ENCODE data around the gene NPIPA7.
"Not testable (repeated sequence)": the region's sequence is repeated elsewhere in the genome, so short reads cannot be mapped to it uniquely, and the experiment has no call there.

NPIPA7 gene

DNA sequence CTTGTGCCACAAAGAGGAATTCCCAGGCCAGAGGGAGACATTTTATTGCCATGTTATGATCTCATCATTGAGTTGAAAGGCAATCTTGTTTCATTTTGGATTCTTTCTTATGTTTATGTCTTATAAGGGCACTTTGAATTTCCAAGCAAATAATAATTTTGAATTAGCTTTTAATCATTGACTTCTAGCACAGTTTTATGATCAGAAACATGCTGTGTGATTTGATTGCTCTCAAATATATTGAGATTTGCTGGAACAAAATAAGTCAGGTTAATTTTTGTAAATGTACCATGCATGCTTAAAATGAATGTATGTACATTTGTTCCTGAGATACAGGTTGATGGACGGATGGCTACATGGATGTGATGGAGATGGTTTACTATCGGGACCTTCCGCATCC lies at the start of gene NPIPA7:
Gene NPIPA7 (plus strand): TSS at position 301 of the 400 bp plus-strand sequence. CDS start 105 bp downstream, outside the sequence.
- DNase-seq (ENCODE audit: low read depth, low spot score): not testable (repeated sequence)

DNA sequence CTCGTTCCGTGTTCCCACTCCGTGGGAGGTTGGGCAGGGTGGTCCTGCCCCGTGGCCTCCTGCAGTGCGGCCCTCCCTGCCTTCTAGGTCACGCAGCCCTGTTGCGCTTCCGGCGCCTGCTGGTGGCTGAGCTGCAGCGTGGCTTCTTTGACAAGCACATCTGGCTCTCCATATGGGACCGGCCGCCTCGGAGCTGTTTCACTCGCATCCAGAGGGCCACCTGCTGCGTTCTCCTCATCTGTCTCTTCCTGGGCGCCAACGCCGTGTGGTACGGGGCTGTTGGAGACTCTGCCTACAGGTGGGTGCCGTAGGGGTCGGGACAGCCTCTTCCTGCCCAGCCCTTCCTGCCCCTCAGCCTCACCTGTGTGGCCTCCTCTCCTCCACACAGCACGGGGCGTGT lies 47.5 kb upstream of the NPIPA7 start:
- DNase-seq (ENCODE audit: low read depth, low spot score): not testable (repeated sequence)

DNA sequence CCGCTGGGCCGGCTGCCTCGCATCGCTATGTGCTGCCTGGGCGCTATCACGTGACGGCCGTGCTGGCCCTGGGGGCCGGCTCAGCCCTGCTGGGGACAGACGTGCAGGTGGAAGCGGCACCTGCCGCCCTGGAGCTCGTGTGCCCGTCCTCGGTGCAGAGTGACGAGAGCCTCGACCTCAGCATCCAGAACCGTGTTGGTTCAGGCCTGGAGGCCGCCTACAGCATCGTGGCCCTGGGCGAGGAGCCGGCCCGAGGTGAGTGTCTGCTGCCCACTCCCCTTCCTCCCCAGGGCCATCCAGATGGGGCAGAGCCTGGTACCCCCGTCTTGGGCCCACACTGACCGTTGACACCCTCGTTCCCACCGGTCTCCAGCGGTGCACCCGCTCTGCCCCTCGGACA lies 21.4 kb upstream of the NPIPA7 start:
- DNase-seq (ENCODE audit: low read depth, low spot score): not testable (repeated sequence)

DNA sequence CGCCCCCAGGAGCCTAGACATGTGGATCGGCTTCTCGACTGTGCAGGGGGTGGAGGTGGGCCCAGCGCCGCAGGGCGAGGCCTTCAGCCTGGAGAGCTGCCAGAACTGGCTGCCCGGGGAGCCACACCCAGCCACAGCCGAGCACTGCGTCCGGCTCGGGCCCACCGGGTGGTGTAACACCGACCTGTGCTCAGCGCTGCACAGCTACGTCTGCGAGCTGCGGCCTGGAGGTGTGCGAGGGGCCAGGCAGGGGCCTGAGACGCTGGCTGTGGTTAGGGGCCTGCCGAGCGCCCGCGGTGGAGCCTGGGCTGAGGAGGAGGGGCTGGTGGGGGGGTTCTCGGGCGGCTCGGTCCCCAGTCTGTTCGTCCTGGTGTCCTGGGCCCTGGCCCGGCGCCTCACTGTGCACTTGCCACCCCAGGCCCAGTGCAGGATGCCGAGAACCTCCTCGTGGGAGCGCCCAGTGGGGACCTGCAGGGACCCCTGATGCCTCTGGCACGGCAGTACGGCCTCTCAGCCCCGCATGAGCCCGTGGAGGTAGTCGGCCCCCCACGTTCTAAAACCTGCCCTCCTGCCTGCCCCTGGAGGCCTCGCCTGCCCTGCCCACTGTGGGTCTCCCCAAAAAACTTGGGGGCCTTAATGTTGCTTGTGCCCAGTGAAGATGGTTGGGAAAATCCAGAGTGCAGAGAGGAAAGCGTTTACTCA lies 20.2 kb upstream of the NPIPA7 start:
- not testable (repeated sequence) for DNase-seq (ENCODE audit: low read depth, low spot score)

DNA sequence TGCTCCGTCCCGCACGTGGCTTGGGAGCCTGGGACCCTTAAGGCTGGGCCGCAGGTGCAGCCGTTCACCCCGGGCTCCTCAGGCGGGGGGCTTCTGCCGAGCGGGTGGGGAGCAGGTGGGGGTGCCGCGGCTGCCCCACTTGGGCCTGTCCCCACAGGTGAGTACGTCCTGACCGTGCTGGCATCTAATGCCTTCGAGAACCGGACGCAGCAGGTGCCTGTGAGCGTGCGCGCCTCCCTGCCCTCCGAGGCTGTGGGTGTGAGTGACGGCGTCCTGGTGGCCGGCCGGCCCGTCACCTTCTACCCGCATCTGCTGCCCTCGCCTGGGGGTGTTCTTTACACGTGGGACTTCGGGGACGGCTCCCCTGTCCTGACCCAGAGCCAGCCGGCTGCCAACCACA lies 15.3 kb upstream of the NPIPA7 start:
- DNase-seq (ENCODE audit: low read depth, low spot score): not testable (repeated sequence)

DNA sequence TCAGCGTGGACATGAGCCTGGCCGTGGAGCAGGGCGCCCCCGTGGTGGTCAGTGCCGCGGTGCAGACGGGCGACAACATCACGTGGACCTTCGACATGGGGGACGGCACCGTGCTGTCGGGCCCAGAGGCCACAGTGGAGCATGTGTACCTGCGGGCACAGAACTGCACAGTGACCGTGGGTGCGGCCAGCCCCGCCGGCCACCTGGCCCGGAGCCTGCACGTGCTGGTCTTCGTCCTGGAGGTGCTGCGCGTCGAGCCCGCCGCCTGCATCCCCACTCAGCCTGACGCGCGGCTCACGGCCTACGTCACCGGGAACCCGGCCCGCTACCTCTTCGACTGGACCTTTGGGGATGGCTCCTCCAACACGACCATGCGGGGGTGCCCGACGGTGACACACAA lies 14.8 kb upstream of the NPIPA7 start:
- not testable (repeated sequence) for DNase-seq (ENCODE audit: low read depth, low spot score)

DNA sequence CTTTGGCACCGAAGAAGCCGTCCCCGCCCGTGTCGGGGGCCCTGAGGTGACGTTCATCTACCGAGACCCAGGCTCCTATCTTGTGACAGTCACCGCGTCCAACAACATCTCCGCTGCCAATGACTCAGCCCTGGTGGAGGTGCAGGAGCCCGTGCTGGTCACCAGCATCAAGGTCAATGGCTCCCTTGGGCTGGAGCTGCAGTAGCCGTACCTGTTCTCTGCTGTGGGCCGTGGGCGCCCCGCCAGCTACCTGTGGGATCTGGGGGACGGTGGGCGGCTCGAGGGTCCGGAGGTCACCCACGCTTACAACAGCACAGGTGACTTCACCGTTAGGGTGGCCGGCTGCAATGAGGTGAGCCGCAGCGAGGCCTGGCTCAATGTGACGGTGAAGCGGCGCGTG lies 14.2 kb upstream of the NPIPA7 start:
- DNase-seq (ENCODE audit: low read depth, low spot score): not testable (repeated sequence)

DNA sequence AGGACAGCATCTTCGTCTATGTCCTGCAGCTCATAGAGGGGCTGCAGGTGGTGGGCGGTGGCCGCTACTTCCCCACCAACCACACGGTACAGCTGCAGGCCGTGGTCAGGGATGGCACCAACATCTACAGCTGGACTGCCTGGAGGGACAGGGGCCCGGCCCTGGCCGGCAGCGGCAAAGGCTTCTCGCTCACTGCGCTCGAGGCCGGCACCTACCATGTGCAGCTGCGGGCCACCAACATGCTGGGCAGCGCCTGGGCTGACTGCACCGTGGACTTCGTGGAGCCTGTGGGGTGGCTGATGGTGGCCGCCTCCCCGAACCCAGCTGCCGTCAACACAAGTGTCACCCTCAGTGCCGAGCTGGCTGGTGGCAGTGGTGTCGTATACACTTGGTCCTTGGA lies 13.6 kb upstream of the NPIPA7 start:
- DNase-seq (ENCODE audit: low read depth, low spot score): not testable (repeated sequence)

DNA sequence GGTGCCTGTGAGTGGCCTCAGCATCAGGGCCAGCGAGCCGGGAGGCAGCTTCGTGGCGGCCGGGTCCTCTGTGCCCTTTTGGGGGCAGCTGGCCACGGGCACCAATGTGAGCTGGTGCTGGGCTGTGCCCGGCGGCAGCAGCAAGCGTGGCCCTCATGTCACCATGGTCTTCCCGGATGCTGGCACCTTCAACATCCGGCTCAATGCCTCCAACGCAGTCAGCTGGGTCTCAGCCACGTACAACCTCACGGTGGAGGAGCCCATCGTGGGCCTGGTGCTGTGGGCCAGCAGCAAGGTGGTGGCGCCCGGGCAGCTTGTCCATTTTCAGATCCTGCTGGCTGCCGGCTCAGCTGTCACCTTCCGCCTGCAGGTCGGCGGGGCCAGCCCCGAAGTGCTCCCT lies 13.1 kb upstream of the NPIPA7 start:
- not testable (repeated sequence) for DNase-seq (ENCODE audit: low read depth, low spot score)

DNA sequence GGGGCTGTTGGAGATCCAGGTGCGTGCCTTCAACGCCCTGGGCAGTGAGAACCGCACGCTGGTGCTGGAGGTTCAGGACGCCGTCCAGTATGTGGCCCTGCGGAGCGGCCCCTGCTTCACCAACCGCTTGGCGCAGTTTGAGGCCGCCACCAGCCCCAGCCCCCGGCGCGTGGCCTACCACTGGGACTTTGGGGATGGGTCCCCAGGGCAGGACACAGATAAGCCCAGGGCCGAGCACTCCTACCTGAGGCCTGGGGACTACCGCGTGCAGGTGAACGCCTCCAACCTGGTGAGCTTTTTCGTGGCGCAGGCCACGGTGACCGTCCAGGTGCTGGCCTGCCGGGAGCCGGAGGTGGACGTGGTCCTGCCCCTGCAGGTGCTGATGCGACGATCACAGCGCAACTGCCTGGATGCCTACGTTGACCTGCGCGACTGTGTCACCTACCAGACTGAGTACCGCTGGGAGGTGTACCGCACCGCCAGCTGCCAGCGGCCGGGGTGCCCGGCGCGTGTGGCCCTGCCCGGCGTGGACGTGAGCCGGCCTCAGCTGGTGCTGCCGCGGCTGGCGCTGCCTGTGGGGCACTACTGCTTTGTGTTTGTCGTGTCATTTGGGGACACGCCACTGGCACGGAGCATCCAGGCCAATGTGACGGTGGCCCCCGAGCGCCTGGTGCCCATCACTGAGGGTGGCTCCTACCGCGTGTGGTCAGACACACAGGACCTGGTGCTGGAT lies 12.2 kb upstream of the NPIPA7 start:
- not testable (repeated sequence) for DNase-seq (ENCODE audit: low read depth, low spot score)

DNA sequence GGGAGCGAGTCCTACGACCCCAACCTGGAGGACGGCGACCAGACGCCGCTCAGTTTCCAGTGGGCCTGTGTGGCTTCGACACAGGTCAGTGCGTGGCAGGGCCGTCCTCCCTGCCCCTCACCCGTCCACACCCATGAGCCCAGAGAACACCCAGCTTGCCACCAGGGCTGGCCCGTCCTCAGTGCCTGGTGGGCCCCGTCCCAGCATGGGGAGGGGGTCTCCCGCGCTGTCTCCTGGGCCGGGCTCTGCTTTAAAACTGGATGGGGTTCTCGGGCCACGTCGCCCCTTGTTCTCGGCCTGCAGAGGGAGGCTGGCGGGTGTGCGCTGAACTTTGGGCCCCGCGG lies 11.7 kb upstream of the NPIPA7 start:
- DNase-seq (ENCODE audit: low read depth, low spot score): not testable (repeated sequence)

DNA sequence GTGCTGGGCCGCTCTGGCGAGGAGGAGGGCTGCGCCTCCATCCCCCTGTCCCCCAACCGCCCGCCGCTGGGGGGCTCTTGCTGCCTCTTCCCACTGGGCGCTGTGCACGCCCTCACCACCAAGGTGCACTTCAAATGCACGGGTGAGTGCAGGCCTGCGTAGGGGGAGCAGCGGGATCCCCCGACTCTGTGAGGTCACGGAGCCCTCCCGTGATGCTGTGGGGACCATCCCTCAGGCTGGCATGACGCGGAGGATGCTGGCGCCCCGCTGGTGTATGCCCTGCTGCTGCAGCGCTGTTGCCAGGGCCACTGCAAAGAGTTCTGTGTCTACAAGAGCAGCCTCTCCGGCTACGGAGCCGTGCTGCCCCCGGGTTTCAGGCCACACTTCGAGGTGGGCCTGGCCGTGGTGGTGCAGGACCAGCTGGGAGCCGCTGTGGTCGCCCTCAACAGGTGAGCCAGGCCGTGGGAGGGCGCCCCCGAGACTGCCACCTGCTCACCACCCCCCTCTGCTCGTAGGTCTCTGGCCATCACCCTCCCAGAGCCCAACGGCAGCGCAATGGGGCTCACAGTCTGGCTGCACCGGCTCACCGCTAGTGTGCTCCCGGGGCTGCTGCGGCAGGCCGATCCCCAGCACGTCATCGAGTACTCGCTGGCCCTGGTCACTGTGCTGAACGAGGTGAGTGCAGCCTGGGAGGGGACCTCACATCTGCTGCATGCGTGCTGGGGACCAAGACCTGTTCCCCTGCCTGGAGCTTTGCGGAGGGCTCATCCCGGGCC lies 9.7 kb upstream of the NPIPA7 start:
- DNase-seq (ENCODE audit: low read depth, low spot score): not testable (repeated sequence)

DNA sequence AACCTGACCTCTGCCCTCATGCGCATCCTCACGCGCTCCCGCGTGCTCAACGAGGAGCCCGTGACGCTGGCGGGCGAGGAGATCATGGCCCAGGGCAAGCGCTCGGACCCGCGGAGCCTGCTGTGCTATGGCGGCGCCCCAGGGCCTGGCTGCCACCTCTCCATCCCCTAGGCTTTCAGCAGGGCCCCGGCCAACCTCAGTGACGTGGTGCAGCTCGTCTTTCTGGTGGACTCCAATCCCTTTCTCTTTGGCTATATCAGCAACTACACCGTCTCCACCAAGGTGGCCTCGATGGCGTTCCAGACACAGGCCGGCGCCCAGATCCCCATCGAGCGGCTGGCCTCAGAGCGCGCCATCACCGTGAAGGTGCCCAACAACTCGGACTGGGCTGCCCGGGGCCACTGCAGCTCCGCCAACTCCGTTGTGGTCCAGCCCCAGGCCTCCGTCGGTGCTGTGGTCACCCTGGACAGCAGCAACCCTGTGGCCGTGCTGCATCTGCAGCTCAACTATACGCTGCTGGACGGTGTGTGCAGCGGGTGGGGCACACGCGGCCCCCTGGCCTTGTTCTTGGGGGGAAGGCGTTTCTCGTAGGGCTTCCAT lies 7.7 kb upstream of the NPIPA7 start:
- DNase-seq (ENCODE audit: low read depth, low spot score): not testable (repeated sequence)

DNA sequence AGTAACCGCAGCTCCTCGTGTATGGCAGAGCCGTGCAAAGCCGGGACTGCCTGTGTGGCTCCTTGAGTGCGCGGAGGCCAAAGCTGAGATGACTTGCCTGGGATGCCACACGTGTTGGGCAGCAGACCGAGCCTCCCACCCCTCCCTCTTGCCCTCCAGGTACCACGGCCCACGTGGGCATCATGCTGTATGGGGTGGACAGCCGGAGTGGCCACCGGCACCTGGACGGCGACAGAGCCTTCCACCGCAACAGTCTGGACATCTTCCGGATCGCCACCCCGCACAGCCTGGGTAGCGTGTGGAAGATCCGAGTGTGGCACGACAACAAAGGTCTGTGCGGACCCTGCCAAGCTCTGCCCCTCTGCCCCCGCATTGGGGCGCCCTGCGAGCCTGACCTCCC lies 4.7 kb upstream of the NPIPA7 start:
- not testable (repeated sequence) for DNase-seq (ENCODE audit: low read depth, low spot score)

DNA sequence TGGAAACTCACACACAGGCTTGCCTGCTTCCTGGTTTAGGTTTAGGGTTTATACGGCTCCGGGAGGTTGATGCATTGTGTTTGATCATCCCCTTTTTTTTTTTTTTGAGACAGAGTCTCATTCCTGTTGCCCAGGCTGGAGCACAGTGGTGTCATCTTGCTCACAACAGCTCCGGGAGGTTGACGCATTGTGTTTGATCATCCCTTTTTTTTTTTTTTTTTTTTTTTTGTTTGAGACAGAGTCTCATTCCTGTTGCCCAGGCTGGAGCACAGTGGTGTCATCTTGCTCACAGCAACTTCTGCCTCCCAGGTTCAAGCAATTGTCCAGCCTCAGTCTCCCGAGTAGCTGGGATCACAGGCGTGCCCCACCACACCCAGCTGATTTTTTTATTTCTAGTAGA lies 20.7 kb downstream of the NPIPA7 start:
- DNase-seq (ENCODE audit: low read depth, low spot score): not testable (repeated sequence)

DNA sequence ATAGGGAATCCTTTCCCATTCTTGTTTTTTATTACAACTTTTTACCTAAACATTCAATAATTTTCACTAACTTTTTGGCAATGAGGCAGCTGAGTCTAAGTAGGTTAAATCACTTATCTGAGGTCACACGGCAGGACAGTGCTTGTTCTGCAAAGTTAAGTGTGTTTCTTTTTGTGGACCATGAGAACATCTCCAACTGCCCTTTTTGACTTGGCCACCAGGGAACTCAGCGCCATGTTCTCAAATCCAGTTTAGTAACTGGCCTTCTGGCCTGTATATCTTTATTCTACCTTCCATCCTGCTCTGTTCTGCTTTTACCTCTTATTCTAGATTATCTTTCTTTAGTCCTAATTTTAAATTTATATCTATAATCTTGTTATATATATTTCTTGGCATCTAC lies 23.4 kb downstream of the NPIPA7 start:
- not testable (repeated sequence) for DNase-seq (ENCODE audit: low read depth, low spot score)

DNA sequence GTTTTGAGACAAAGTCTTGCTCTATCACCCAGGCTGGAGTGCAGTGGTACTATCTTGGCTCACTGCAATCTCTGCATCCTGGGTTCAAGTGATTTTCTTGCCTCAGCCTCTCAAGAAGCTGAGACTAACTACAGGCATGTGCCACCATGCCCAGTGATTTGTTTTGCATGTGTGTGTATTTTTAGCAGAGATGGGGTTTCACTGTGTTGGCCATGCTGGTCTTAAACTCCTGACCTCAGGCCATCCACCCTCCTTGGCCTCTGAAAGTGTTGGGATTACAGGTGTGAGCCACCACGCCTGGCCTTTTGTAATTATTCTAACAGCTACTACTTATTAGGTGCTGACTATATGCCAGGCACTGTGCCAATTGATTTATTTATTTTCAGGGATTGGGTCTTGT lies 25.3 kb downstream of the NPIPA7 start:
- not testable (repeated sequence) for DNase-seq (ENCODE audit: low read depth, low spot score)

DNA sequence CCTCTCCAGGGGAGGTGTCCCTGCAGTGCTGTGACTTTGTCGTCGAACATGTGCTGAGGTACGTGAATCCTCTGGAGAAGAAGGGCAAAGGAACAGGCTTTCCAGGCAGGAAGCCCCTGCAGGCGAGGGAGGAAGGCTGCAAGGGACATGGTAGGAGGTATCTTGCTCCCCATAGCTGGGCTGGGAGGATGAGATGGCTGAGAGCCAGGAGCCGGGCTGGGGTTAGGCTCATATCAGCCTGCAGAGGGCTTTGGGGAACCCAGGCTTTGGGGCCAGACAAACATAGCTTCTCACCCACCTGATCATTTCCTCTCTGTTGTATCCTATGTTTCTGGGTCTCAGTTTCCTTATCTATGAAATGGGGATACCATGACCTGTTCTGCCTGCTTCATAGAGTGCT lies 26.5 kb downstream of the NPIPA7 start:
- DNase-seq (ENCODE audit: low read depth, low spot score): not testable (repeated sequence)

DNA sequence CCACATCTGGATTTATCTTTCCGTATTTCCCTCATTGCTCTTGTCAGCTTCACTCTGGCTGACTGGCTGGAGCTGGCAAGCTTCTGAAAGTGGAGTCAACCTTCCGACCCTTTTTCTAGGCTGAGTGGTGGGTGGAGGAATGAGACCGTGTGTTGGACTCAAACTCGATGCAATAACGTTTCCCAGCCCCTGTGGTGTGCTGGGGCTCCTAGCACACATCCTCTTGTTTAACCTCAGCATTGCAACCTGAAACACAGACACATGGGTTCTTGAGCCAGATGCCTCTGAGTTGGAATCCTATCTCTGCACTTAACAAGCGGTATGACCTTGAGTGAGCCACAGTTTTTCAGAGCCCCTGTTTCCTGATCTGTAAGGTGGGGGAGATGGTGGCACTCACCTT lies 29.5 kb downstream of the NPIPA7 start:
- DNase-seq (ENCODE audit: low read depth, low spot score): not testable (repeated sequence)

DNA sequence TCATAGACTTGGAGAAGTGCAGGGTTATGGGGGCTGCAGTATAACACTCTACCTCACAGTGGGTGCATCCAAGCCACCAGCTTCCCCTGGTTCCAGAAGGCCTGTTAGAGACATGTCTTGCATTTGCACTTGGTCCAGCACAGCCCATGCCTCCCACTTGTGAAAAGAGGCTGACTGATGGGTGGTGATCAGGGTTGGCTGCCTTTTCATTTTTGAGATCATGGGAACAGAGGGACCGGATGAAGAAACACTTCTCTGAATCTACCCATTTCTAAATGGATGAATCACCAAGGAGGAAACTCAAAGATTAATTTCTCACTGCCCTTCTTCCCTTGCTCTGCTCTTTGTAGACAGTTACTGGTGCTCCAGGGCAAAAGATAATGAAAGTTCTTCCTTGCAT lies 34.8 kb downstream of the NPIPA7 start:
- not testable (repeated sequence) for DNase-seq (ENCODE audit: low read depth, low spot score)

DNA sequence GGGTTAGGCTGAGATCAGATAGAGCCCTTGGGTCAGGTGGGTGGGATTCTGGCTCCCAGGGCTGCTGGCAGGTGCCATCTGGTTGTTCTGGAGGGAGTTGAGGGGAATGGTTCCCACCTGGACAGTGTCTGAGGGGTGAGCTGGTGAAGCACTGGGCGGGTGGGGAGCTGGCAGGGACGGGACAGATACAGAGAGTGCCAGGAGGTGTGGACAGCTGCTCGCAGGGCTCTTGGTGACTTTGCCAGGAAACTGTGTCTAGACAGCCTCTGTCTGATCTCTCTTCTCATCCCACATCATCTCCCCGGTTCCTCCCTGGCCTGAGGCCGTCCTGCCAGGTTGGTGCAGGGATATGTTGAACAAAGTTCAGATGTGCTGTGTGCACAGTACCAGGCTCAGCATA lies 38.1 kb downstream of the NPIPA7 start:
- DNase-seq (ENCODE audit: low read depth, low spot score): not testable (repeated sequence)

All from activated CD4-positive, CD25-positive, alpha-beta regulatory T cell treated with anti-CD3 and anti-CD28 coated beads, Interleukin-2, amount 50 U/mL, for 16 hours (primary cell).